Epithelial cell of esophagus (primary cell): ENCODE results near the gene PDPK1.
A peak's percentile ranks its signal among the peaks of the same experiment; 100 is the strongest.

Experiments used
- DNase-seq: peaks from one replicate; pipeline ENCODE4 v3.0.0; 2010; ENCODE audit warnings: low read depth
- H3K4me3 ChIP-seq: 2 replicates; pipeline ENCODE4 v1.5.1; 2011; ENCODE audit warnings: mild to moderate bottlenecking, low read length, control low read depth
- CTCF ChIP-seq: IDR thresholded peaks from 2 replicates; pipeline ENCODE4 v1.5.1; 2011; ENCODE audit warnings: low read depth, mild to moderate bottlenecking, low read length, control low read depth, inconsistent platforms; ENCODE audit not compliant: insufficient read depth; ENCODE audit errors: missing control alignments

PDPK1 gene

GRCh38 chr16:2537451-2538379 is at the start of gene PDPK1:
Gene PDPK1, plus strand, starts transcription at chr16:2538021. Its CDS starts 92 bp downstream, at chr16:2538113.
- H3K4me3 ChIP-seq = peak within 1 kb of the TSS; percentile 65
- no peak for TF ChIP-seq CTCF
- peak; percentile 97 for DNase-seq

- no peak for TF ChIP-seq CTCF
- H3K4me3 ChIP-seq = no peak overlapping the region
- no peak for DNase-seq
These were observed 48.2 kb upstream of the PDPK1 start for GRCh38 chr16:2489581-2489980.

GRCh38 chr16:2490190-2491105 is 47.4 kb upstream of the PDPK1 start:
- no peak for TF ChIP-seq CTCF
- DNase-seq = no peak

GRCh38 chr16:2492292-2492691 is 45.5 kb upstream of the PDPK1 start:
- no peak overlapping the region for H3K4me3 ChIP-seq
- TF ChIP-seq CTCF = no peak
- DNase-seq = no peak

More at GRCh38 chr16:2490190-2491105, 47.4 kb upstream of the PDPK1 start:
- H3K4me3 ChIP-seq = no peak overlapping the region

GRCh38 chr16:2493605-2494004 is 44.2 kb upstream of the PDPK1 start:
- H3K4me3 ChIP-seq = no peak overlapping the region
- no peak for TF ChIP-seq CTCF
- no peak for DNase-seq

GRCh38 chr16:2494616-2495015 is 43.2 kb upstream of the PDPK1 start:
- DNase-seq = no peak
- no peak for TF ChIP-seq CTCF
- H3K4me3 ChIP-seq = no peak overlapping the region
